HG03558 (cell line): ENCODE results near the gene C1orf159.
"Not testable (repeated sequence)": the region's sequence is repeated elsewhere in the genome, so short reads cannot be mapped to it uniquely, and the experiment has no call there.

Source experiments
- ATAC-seq: cut with Tn5 transposase; IDR thresholded peaks from one replicate; pipeline ENCODE4 v1.9.1; 2021; ENCODE audit warnings: moderate number of reproducible peaks; ENCODE audit not compliant: unreplicated experiment; ENCODE audit errors: extremely low read depth

Gene C1orf159

GRCh38 chr1:1120096-1120495 is 4.2 kb upstream of the C1orf159 start:
- no peak for ATAC-seq

- no peak for ATAC-seq
Observed at GRCh38 chr1:1119272-1119890, 3.5 kb upstream of the C1orf159 start.

- no peak for ATAC-seq
Observed at GRCh38 chr1:1118876-1119220, 3.0 kb upstream of the C1orf159 start.

GRCh38 chr1:1118011-1118875 is 2.4 kb upstream of the C1orf159 start:
- ATAC-seq, result no peak

GRCh38 chr1:1117469-1117831 is 1.6 kb upstream of the C1orf159 start:
- no peak for ATAC-seq

GRCh38 chr1:1116701-1117468 is 996 bp upstream of the C1orf159 start:
- ATAC-seq, result no peak

- ATAC-seq, result no peak
Observed at GRCh38 chr1:1115136-1115785, 628 bp downstream of the C1orf159 start.

GRCh38 chr1:1114431-1114830 is 1.5 kb downstream of the C1orf159 start:
- no peak for ATAC-seq

- no peak for ATAC-seq
Observed at GRCh38 chr1:1112237-1112985, 3.5 kb downstream of the C1orf159 start.

- no peak for ATAC-seq
Observed at GRCh38 chr1:1111516-1112236, 4.2 kb downstream of the C1orf159 start.

GRCh38 chr1:1110561-1110971 is 5.3 kb downstream of the C1orf159 start:
- ATAC-seq, result no peak

GRCh38 chr1:1109743-1110142 is 6.1 kb downstream of the C1orf159 start:
- ATAC-seq, result no peak

GRCh38 chr1:1106510-1107221 is 9.2 kb downstream of the C1orf159 start:
- no peak for ATAC-seq

- ATAC-seq, result not testable (repeated sequence)
Observed at GRCh38 chr1:1104152-1104551, 11.7 kb downstream of the C1orf159 start.

GRCh38 chr1:1101503-1101902 is 14.4 kb downstream of the C1orf159 start:
- ATAC-seq, result no peak

GRCh38 chr1:1100296-1100695 is 15.6 kb downstream of the C1orf159 start:
- ATAC-seq, result no peak

- no peak for ATAC-seq
Observed at GRCh38 chr1:1099506-1100183, 16.2 kb downstream of the C1orf159 start.
